ENCODE data around the gene ALOX12B. TPM values are rescaled to one million over a fixed set of nuclear protein-coding genes. Genes with fewer than 3 reads are reported as not detected.
A peak's percentile ranks its signal among the peaks of the same experiment; 100 is the strongest.

Gene ALOX12B
- total and polyA plus RNA-seq, 2 of the 13 experiments (the other 11 are each of a cell fraction or from before 2014, with no cell fraction given), result 0.13 TPM; not detected in 1

DNA sequence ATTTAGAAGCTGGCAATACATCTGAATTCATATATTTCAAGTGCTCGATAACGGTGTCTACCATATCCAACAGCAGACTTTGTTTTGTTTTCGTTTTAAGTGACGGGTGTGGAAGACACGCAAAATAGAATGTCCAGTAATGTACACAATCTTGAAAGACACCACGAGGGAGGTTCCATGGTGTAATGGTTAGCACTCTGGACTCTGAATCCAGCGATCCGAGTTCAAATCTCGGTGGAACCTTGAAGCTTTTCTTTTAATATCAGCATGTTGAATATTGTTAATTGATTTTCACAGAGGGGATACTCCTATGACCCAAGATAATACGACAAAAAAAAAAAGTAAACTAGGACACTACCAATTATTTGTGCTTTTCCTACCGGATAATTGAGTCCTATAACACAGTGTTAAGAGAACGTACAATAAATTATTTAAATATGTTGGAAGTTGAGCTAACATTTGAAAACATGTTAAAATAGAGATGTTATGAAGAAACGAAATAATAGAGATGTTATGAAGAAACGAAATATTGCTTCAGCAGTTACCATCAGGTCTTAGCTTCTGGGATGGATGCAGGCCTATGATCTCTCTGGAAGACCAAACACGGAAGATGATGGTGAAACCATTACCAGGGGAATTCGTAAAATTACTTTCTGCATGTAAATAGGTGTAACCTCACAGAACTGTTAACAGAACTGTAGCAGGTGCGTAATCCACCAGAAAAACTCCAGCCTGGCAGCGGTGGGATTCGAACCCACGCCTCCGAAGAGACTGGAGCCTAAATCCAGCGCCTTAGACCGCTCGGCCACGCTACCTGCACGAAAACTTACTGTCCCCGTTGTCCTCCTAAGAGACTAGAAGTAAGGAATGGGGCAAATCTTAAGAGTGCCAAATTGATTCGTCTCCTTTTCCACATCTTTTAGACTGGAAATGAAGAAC is 32.3 kb upstream of the ALOX12B start (continued):
- TF ChIP-seq PRDM10 (CRISPR knock-in tag; IDR thresholded peaks at IDR 0.05; ENCODE audit: low read depth), result 0 out of 2 replicates have a peak, but pooled peaks have one; percentile 22
- TF ChIP-seq ARHGAP35 (CRISPR knock-in tag; IDR thresholded peaks at IDR 0.05; ENCODE audit: borderline replicate concordance), result no peak
- TF ChIP-seq HOXA3 (CRISPR knock-in tag; IDR thresholded peaks at IDR 0.05), result peak; percentile 56; the same call in 1 of the 2 replicates
- TF ChIP-seq ZNF432 (CRISPR knock-in tag; IDR thresholded peaks at IDR 0.05; ENCODE audit: borderline replicate concordance), result no peak
- no peak for TF ChIP-seq ZNF7 (CRISPR knock-in tag; IDR thresholded peaks at IDR 0.05)
- TF ChIP-seq CENPT (CRISPR knock-in tag; IDR thresholded peaks at IDR 0.05; ENCODE audit: low read depth), result no peak
- no peak for TF ChIP-seq JUNB (CRISPR knock-in tag; IDR thresholded peaks at IDR 0.05; ENCODE audit: borderline replicate concordance)
- no peak for TF ChIP-seq ZNF382 (CRISPR knock-in tag; IDR thresholded peaks at IDR 0.05; ENCODE audit: borderline replicate concordance)
- no peak for TF ChIP-seq SCMH1 (CRISPR knock-in tag; IDR thresholded peaks at IDR 0.05; ENCODE audit: borderline replicate concordance)
- TF ChIP-seq SIX4 (CRISPR knock-in tag; IDR thresholded peaks at IDR 0.05), result no peak
- no peak for TF ChIP-seq RAD51 (IDR thresholded peaks at IDR 0.05; ENCODE audit: borderline replicate concordance)
- no peak for TF ChIP-seq ZFP37 (CRISPR knock-in tag; IDR thresholded peaks at IDR 0.05; ENCODE audit: borderline replicate concordance)
- TF ChIP-seq ZNF567 (CRISPR knock-in tag; IDR thresholded peaks at IDR 0.05; ENCODE audit: borderline replicate concordance), result 0 out of 2 replicates have a peak, but pooled peaks have one; percentile 43
- TF ChIP-seq ZBTB20 (CRISPR knock-in tag; IDR thresholded peaks at IDR 0.05; ENCODE audit: borderline replicate concordance, low read depth), result no peak
- TF ChIP-seq SRY (CRISPR knock-in tag; IDR thresholded peaks at IDR 0.05), result no peak
- no peak for TF ChIP-seq ZFP91 (CRISPR knock-in tag; IDR thresholded peaks at IDR 0.05; ENCODE audit: borderline replicate concordance)
- TF ChIP-seq, protein P1, sequence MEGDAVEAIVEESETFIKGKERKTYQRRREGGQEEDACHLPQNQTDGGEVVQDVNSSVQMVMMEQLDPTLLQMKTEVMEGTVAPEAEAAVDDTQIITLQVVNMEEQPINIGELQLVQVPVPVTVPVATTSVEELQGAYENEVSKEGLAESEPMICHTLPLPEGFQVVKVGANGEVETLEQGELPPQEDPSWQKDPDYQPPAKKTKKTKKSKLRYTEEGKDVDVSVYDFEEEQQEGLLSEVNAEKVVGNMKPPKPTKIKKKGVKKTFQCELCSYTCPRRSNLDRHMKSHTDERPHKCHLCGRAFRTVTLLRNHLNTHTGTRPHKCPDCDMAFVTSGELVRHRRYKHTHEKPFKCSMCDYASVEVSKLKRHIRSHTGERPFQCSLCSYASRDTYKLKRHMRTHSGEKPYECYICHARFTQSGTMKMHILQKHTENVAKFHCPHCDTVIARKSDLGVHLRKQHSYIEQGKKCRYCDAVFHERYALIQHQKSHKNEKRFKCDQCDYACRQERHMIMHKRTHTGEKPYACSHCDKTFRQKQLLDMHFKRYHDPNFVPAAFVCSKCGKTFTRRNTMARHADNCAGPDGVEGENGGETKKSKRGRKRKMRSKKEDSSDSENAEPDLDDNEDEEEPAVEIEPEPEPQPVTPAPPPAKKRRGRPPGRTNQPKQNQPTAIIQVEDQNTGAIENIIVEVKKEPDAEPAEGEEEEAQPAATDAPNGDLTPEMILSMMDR (CRISPR knock-in tag; IDR thresholded peaks at IDR 0.05), result peak; percentile 20; the same call in 1 of the 2 replicates
- TF ChIP-seq MXD1 (CRISPR knock-in tag; IDR thresholded peaks at IDR 0.05), result no peak

All from HepG2 (cell line).